GM19099 (cell line): Measurements from ENCODE around the gene APLN.

Experiments
- POLR2A ChIP-seq: IDR thresholded peaks from 3 replicates; pipeline ENCODE4 v1.6.1; 2011; ENCODE audit warnings: low read depth; ENCODE audit not compliant: insufficient read length; ENCODE audit errors: extremely low read depth

Gene APLN

DNA sequence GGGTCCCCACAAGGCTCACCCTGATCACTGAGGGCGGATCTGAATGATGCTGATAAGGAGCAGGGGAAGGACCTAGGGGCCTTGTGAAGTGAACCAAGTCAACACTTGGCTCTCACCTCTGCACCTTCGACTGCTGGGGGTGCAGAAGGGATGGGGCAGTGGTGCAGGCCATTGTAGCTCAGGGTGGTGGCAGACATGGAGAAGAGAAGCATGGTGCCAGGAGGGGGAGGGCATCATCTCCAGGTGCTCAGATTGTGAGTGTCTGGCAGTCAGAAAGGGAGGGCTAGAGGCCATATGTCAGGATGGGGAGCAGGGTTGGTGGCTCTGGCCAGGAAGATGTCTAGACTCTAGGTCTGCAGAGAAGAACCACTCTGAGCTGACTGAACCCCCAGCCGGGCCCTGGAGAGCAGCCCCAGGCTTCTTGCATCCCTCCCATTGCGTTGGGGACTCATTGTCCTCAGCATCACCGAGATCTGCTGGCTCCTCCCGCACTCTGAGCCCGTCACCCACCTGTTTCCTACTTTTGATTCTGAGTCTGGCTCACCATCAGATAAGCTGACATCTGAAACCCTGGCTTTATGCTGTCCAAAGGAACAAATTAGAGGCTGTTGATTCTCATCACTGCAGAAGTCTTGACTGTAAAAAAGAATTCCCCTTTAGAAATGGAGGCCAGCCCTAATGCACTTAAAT, 3.8 kb downstream of the APLN start:
- TF ChIP-seq POLR2A: no peak

DNA sequence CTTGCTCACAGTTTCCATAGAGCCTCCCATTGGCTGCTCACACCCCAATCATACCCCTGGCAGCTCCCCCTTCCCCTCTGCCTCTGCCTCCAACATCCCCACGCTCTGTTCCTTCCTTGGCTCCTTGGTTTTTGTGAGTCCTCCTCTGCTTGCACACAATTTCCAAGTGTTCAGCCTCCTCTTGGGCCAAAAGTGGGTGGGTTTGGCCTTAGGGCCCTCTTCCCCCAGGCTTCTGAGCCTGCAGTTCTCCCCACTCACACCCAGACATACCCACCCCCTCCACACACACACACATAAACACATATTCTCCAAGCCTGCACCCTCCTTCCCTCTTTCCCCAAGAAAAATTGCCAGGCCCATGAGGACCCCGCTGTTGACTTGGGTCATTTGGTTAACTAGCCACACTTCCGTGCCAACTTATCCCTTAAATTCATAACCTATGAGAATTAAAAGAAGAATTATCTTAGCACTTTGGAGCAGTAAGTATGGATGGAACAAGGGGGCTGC, 4.5 kb downstream of the APLN start:
- TF ChIP-seq POLR2A: no peak

DNA sequence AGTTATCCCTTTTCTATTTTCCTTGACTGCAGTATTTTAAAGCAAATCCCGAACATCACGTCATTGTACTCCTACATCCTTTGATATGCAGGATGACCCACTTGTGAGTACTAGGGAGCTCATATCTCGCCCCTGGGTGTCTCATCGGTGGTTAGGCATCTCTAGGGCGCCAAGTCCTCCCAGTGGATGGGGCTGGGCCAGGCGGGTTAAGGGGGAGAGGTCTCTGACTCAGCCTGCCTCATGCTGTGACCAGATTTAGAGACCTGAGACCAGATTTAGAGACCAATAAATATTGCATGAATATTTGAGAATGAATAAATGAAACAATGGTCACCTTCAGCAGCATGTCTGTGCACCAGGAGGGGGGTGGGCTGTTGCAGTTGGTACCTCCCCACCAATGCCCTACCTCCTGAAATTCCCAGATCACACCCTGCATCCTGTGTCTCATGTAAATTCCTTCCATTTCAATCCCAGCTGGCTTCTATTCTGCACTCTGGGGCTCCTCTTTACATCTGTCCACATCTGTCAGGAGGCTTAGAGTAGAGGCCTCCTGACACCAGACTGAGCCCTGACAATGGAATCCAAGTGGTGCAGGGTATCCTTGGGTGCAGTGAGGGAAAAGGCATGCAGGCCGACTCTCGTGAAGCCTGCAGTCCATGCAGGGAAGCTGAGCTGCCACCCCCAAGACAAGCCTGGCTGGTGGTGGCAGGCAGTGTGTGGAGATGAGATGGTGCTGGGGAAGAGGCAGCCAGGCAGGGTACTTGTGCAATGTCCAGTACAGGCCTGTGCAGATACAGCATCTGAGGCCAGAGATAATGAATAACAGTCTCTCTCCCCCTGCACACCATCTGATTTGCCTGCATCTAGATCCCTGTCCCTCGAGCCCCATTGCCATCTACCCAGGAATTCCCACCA, 5.2 kb downstream of the APLN start:
- no peak for TF ChIP-seq POLR2A

DNA sequence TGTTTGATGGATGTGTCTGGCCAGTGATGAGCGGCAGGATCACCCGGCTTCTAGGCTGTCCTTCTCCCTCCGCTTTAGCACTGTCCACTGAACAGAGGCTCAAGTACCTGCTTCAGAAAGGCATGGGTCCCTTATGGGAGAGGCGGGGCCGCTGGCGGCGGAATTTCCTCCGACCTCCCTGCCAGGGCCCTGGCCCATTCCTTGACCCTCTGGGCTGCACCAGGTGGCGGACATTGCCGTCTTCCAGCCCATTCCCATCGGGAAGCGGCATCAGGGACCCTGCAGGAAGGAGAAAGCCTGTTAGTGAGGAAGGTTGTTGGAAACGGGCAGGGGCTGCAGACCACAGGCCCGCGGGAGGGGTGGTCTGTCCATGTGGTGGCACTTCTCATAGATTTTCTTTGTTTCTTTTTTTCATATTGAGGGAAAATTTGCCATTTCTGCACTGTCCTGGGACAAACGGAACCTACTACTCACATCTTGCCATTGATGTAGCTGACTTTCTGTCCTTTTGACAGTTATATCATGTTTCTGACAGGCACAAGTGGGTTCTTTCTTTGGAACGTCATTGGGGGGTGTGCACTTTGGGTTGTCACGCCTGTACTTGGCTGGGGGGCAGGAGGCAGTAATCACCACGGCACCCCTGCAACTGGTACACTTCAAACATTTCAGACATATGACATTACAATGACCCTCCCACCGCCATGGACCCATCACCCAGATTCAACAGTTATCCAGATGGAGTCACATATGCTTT, 6.1 kb downstream of the APLN start:
- TF ChIP-seq POLR2A: no peak

DNA sequence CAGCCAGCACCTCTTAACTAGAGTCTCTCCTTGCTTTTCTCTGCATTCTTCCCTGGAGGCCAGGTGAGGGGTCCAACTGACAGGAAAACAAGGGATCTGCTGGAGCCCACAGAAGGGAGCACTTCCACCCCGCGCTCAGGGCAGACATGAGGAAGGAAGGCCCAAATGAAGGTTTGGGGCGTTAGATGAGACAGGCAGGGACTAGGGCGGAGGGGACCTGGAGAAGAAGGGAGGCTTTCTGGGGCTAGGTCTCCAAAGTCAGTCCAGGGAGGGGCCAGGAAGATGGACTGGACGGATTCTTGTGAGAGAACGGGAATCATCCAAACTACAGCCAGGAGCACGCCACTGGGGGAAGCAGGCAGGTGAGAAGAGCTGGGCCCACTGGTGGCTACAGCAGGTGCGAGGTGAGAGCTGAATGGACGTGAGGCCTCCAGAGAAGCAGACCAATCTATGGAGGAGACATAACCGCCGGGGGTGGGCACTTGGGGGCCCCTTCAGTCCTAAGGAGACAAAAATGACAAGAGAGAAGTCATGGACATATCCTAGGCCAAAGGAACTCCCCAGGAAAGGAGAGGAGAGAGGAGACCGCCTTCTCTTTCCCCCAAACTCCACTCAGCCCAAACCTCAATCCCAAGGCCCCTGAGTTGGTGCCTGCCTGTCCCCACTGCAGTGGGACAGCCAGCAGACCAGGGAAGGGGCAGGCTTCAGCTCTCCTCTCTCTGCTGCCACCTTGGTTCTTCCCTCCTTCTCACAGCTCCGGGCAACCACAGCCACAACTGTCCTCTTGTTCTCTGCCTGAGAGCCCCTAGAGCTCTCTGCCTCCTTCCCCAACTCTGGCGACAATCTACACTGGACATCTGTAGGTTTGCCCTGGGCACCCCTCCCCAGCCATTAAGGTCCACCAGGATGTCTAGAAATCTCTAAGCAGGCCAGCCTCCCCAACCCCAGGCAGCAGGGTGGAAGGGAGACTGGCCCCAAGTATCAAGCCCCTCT, 7.0 kb downstream of the APLN start:
- no peak for TF ChIP-seq POLR2A

DNA sequence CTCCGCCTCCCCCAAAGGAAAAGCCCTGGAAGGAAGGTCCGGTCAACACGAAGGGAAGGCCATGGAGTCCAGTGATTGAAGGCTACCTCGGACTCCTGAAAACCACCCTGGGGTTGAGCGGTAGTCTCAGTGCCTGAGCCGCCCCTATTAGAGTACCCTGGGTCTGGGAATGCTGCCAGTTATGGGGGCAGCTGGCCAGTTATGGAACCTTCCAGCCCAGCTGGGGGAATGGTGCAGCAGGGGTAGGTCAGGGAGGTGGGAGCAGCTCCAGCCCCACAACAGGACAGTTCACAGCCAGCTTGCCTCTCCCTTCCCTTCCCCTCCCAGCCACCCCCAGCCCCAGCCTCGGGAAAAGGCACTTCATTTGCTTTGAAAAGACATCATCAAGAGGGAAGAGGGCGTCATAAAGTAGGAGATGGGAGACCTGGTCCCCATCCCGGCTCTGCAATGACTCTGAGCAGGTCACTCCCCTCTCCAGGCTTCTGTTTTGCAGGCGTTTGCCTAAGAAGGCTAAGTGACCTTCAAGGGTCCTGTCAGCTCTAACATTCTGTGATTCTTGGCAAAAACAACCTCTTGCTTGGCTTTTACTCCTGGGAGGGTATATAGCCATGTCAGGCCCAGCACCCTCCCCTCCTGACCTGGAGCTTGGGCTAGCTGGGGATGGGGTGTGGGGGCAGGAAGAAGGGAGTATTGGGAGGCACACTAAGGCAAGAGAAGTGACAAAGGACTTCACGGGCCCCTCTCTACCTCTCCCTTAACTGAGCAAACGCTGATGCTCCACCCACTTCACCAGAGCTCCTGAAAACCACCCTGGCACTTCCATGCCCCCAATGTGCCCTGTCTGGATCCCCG, 8.0 kb downstream of the APLN start:
- TF ChIP-seq POLR2A: no peak

DNA sequence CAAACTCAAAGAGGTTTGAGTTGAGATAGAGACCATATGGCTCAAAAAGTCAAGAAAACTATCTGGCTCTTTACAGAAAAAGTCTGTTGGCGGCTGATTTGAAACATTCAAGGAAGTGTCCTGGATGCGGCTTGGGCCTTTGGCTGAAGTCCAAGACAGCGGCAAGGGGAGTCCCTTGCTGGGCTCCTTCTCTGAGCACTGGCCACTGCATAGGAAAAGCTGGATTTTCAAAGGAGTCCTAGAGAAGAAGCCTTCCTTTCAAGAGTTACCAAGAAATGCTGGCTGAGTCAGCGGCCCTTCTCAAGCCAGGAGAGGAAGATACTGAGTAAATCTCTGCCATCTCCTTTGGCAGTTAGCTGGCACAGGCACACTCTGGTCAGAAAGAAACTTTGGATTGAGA, 12.1 kb downstream of the APLN start:
- TF ChIP-seq POLR2A: no peak

DNA sequence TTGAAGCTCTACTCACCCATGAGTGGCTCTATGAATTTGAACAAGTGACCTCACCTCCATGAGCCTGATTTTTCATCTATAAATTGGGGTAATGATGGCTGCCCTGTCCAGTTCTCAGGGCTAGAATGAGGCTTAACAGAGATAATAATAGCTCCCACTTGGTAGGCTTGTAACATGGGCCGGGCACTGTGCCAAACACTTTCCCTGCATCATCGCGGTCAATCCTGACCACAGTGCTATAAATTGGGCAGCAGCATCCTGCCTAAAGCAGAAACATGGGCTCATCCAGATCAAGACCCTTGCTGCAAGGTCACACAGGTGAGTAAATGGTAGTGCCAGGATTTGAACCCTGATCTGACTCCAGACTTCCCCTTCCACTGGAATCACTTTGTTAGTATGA, 12.8 kb downstream of the APLN start:
- no peak for TF ChIP-seq POLR2A

DNA sequence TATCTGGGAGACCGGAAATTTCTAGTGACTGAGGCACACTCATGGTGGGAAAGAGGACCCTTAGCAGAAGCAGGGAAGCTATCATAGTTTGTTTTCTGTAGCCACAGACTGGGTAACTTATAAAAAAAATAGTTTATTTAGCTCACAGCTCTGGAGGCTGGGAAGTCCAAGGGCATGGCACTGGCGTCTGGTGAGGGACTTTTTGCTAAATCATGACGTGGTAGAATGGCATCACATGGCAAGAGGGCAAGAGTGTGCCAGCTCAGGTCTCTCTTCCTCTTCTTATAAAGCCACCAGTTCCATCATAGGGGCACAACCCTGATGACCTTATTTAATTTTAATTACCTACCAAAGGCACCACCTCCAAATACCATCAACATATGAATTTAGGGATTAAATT, 13.3 kb downstream of the APLN start:
- TF ChIP-seq POLR2A: no peak

DNA sequence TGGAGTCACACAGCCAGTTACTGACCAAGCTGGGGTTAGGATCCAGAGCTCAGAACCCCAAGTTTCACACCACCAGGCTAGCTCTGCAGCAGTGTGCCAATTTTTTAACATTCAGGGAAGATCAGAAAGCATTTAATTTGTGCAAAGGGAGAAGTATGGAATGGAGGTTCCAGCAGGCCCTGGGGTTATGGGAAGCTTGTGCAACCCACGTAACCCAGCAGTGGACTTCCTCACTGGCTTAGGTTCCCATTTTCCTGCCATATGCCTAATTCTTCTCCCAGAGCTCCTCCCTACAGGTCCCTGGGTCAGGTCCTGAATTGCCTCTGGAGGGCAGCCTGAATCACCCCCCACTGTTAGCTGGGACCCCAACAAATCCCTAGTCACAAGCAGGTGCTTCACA, 14.0 kb downstream of the APLN start:
- no peak for TF ChIP-seq POLR2A

DNA sequence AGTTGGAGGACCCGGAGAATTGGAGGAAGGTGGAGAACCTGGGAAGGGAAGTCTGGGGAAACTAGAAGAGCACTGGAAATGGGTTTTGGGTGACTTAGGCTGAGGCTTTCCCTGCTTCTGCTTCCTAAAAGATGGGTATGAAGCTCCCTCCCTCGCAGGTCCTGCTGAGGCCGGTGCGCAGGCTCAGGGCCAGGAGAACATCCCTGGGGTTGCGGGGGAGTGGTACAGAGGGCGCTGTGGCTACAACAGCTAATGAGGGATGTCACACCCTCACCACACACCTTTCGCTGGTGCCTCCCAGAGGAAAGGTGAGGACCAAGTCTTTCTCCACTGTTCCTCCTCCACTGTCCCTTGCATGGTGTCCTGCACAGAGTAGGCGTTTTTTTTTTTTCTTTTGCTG, 15.8 kb downstream of the APLN start:
- no peak for TF ChIP-seq POLR2A

DNA sequence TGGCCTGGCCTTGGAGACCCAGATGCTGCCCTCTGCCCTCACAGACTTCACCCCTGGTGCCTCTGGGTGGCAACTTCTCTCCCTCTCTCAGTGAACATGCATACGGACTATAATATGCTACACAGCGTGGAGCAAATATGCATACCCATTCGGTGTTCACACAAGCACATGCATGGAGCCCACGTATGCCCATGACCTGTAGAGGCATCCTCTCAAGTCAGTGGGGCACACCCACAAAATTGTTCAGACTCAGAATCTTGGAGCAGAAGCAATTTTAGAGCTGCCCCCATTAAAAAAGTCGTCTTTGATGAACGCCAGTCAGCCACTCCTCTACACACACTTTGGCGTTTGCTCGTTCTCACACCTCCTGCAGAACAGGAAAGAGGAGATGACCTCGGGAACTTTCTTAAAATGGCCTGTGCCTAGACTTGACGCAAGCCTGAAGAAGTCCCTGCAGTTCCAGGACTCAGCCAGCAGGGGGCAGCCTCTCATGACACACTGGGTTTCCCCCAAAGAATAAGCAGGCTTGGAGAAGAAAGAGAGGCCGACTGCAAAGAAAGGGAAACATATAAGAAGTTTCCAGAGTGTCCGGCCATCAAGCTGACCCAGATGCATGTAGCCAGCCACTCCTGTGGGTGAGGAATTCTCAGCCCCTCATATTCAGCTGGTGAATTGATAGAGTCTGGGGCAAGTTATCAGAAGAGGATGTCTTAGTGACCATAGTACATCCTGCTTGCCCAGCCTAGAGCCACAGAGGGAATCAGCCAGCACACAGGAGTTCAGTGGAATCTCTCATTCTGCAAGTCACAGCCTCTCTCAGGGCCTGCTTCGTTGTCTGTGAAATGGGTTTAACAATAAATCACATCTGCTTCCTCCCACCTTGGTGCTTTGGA, 17.3 kb downstream of the APLN start:
- no peak for TF ChIP-seq POLR2A

DNA sequence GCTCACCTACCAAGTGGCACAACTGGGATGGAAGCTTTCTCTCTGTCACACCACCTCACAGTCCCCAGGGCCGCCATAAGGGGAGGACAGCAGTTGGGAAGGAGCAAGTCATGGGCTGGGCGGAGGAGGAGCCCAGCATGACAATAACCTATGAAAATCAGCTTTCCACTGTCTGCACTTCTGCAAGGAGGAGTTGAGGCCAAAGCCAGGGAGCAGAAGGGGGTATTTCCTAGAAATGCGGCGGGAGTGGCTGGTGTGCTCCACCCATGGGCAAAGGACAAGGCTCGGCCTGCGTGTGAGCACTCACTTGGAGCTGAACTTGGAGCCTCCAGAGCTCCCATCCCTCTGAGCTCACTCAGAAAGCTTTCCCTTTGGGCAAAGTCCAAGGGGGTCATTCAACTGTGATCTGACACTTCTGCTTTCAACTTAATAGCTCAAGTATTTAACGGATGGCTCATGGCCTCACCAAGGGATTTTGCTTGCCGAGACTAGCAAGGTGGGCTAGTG, 18.5 kb downstream of the APLN start:
- no peak for TF ChIP-seq POLR2A

DNA sequence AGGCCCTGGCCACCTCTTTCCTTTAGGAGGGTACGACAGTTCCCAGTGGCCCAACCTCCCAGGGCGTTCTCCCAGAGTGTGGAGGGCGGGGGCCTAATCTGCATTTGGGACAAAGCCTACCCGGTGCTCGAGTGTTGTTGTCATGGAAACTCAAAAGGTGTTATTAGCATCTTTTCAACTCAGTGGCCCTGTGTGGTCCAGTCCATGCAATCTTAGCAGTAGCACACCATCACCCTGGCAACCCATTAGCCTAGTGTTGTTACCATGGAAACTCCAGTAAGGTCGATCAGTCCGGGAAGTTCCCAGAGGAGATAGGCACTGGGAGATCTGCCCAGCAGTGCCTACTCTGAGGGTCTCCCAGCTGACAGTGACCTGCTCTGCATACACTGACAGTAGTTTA, 20.2 kb downstream of the APLN start:
- no peak for TF ChIP-seq POLR2A
